SK-N-SH (cell line): ENCODE results near the gene LMAN2. TPM values are rescaled to one million over a fixed set of nuclear protein-coding genes. Genes with fewer than 3 reads are reported as not detected.

ENCODE experiments used
- CTCF ChIA-PET: fragments of 300-600, 350-600 bp; formaldehyde crosslinking; extraction: SDS; loops from one replicate; lab custom pipeline; 2021; lab: Yijun Ruan, JAX
- POLR2A ChIA-PET: fragments of 350-600 bp; sonication (Branson Sonifier 250); formaldehyde crosslinking; extraction: SDS; loops from one replicate; lab custom pipeline; 2020; ENCODE audit warnings: antibody characterized with exemption, inconsistent platforms; lab: Yijun Ruan, JAX
- DNase-seq: peaks from one replicate; pipeline ENCODE4 v3.0.0; 2012
- H2AFZ ChIP-seq: fragments of 200-600 bp; sonication (generic); 2 replicates; pipeline ENCODE4 v1.8.1; 2016; ENCODE audit warnings: antibody characterized with exemption, mild to moderate bottlenecking, low read depth
- H3F3A ChIP-seq: fragments of 200-600 bp; sonication (generic); replicated peaks from 2 replicates; pipeline ENCODE3; 2016; ENCODE audit warnings: antibody characterized with exemption, mild to moderate bottlenecking; ENCODE audit not compliant: insufficient read depth
- H3K27ac ChIP-seq, 2 experiments: fragments of 200-500 bp in 1 of 2; fragments of 200-600 bp in 1 of 2; sonication (Bioruptor generic) in 1 of 2; sonication (generic), shearing (Covaris generic) in 1 of 2; 2 replicates each; pipeline versions ENCODE4 v1.5.1 to v1.6.1; 2014 to 2016; ENCODE audit warnings: low read depth in 2 of 2, inconsistent platforms in 1 of 2, low read length in 1 of 2, mild to moderate bottlenecking in 1 of 2, mixed read lengths in 1 of 2
- H3K27me3 ChIP-seq: fragments of 200-600 bp; sonication (generic), shearing (Covaris generic); 2 replicates; pipeline ENCODE4 v1.6.1; 2016; ENCODE audit warnings: mixed run types; ENCODE audit not compliant: insufficient read depth
- H3K36me3 ChIP-seq, 2 experiments: fragments of 200-500 bp in 1 of 2; fragments of 200-600 bp in 1 of 2; sonication (Bioruptor generic) in 1 of 2; sonication (generic) in 1 of 2; replicated peaks in 1 of 2; 2 replicates each; pipeline versions ENCODE3 to v1.5.1; 2014 to 2016; ENCODE audit warnings: low read length in 1 of 2, mild to moderate bottlenecking in 1 of 2; ENCODE audit not compliant: insufficient read depth in 2 of 2, control insufficient read depth in 1 of 2
- H3K4me1 ChIP-seq, 2 experiments: fragments of 200-500 bp in 1 of 2; fragments of 200-600 bp in 1 of 2; sonication (Bioruptor generic) in 1 of 2; sonication (generic), shearing (Covaris generic) in 1 of 2; 2 replicates each; pipeline versions ENCODE4 v1.5.1 to v1.6.1; 2014 to 2016; ENCODE audit warnings: low read depth in 1 of 2, low read length in 1 of 2, mixed run types in 1 of 2; ENCODE audit not compliant: insufficient read depth in 2 of 2, control insufficient read depth in 1 of 2
- H3K4me2 ChIP-seq: fragments of 200-600 bp; sonication (generic), shearing (Covaris generic); 2 replicates; pipeline ENCODE4 v1.6.1; 2017; ENCODE audit warnings: mixed run types
- H3K4me3 ChIP-seq, 2 experiments: fragments of 200-500 bp in 1 of 2; fragments of 200-600 bp in 1 of 2; sonication (Bioruptor generic) in 1 of 2; sonication (generic), shearing (Covaris generic) in 1 of 2; 2 replicates each; pipeline versions ENCODE4 v1.5.1 to v1.8.1; 2014 to 2016; ENCODE audit warnings: low read depth in 2 of 2, inconsistent platforms in 1 of 2, low read length in 1 of 2, mild to moderate bottlenecking in 1 of 2, mixed read lengths in 1 of 2, moderate library complexity in 1 of 2
- H3K79me2 ChIP-seq: fragments of 200-600 bp; sonication (generic); 2 replicates; pipeline ENCODE4 v1.8.1; 2017; ENCODE audit warnings: mild to moderate bottlenecking; ENCODE audit not compliant: insufficient read depth
- H3K9ac ChIP-seq: fragments of 200-600 bp; sonication (generic); 2 replicates; pipeline ENCODE4 v1.6.1; 2017; ENCODE audit warnings: mixed run types
- H3K9me2 ChIP-seq: fragments of 200-600 bp; sonication (generic); 2 replicates; pipeline ENCODE4 v1.6.1; 2017; ENCODE audit warnings: mixed run types
- H3K9me3 ChIP-seq: fragments of 200-600 bp; sonication (generic); 2 replicates; pipeline ENCODE4 v1.6.1; 2017; ENCODE audit warnings: mixed run types, mild to moderate bottlenecking, moderate library complexity
- H4K20me1 ChIP-seq: fragments of 200-600 bp; sonication (generic); 2 replicates; pipeline ENCODE4 v1.6.1; 2017; ENCODE audit warnings: mild to moderate bottlenecking, mixed run types; ENCODE audit not compliant: insufficient read depth
- ELF1 ChIP-seq: IDR thresholded peaks from 2 replicates; pipeline ENCODE4 v1.4.0; 2012
- FOSL2 ChIP-seq: IDR thresholded peaks from 2 replicates; pipeline ENCODE4 v1.4.0; 2012; ENCODE audit warnings: low read depth, mild to moderate bottlenecking, moderate library complexity, borderline replicate concordance
- JUND ChIP-seq: IDR thresholded peaks from 2 replicates; pipeline ENCODE4 v1.4.0; 2012
- MXI1 ChIP-seq: IDR thresholded peaks from 2 replicates; pipeline ENCODE4 v1.6.1; 2012; ENCODE audit warnings: mild to moderate bottlenecking, low read depth, low read length, improper control_type of control experiment
- NRF1 ChIP-seq: IDR thresholded peaks from 2 replicates; pipeline ENCODE4 v1.6.1; 2012; ENCODE audit warnings: low read depth, mild to moderate bottlenecking, low read length
- PBX3 ChIP-seq: IDR thresholded peaks from 2 replicates; pipeline ENCODE4; 2012
- REST ChIP-seq: IDR thresholded peaks from 2 replicates; pipeline ENCODE4 v1.6.1; 2012; ENCODE audit warnings: mild to moderate bottlenecking, low read depth, low read length, moderate library complexity
- RXRA ChIP-seq: IDR thresholded peaks from 2 replicates; pipeline ENCODE4 v1.4.0; 2012; ENCODE audit warnings: low read depth, mild to moderate bottlenecking, borderline replicate concordance
- SIN3A ChIP-seq: IDR thresholded peaks from 2 replicates; pipeline ENCODE4 v1.6.1; 2012; ENCODE audit warnings: low read depth, mild to moderate bottlenecking, low read length, moderate library complexity, borderline replicate concordance
- TCF12 ChIP-seq: IDR thresholded peaks from 2 replicates; pipeline ENCODE4 v1.4.0; 2012
- YY1 ChIP-seq: IDR thresholded peaks from 2 replicates; pipeline ENCODE4 v1.4.0; 2012; ENCODE audit warnings: low read depth, mild to moderate bottlenecking
- WGBS: methylation state at CpG from one replicate; pipeline ENCODE4 v1.1.6; 2017; ENCODE audit warnings: low lambda C conversion rate; 5-methylcytosine and 5-hydroxymethylcytosine counted together
- polyA plus RNA-seq, 3 experiments: library from polyadenylated mRNA; depleted of rRNA; stranded (reverse); fragments of >200 nt; gene quantifications; 2 replicates each; pipeline ENCODE4 v1.2.3, GENCODE V29; 2012
- TF ChIP-seq, protein P1 (sequence below): IDR thresholded peaks from 2 replicates; pipeline ENCODE4 v1.4.0; 2012; ENCODE audit warnings: low read depth, borderline replicate concordance
- TF ChIP-seq, protein P2 (sequence below): IDR thresholded peaks from 2 replicates; pipeline ENCODE4 v1.4.0; 2012; ENCODE audit warnings: low read depth

LMAN2 gene
- polyA plus RNA-seq, 1 of the 3 experiments (the other 2 are of a cell fraction) = 500 TPM

DNA sequence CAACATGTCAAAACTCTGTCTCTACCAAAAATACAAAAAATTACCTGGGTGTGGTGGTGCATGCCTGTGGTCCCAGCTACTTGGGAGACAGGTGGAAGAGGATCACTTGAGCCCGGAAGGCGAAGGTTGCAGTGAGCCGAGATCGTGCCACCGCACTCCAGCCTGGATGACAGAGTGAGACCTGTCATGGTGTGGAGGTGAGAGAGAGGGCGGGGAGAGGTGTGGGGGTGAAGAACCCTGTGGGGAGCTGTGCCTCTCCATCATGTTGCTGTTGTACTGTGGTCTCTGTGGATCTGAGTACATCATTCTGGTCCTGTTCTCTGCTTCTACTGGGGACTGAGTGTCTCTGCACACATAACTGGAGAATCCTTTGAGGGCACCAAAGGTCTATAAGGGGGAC is 21.4 kb upstream of the LMAN2 start:
- ChIA-PET CTCF (interaction anchor here (0.6 to 4.9 kb wide), 6 partner anchors 17 to 262 kb away, joined by 3 to 47 read pairs (median 16); no protein-coding TSS in a partner anchor), POLR2A (no interaction called here)
- no peak overlapping the region for H2AFZ ChIP-seq
- peaks cover 7% of the 10 kb centered on the region for H3F3A ChIP-seq
- no peak overlapping the region for H3K27ac ChIP-seq
- no peaks in the 10 kb centered on the region for H3K9me2 ChIP-seq
- TF ChIP-seq SIN3A = no peak
- TF ChIP-seq TCF12 = no peak
- TF ChIP-seq JUND = no peak
- TF ChIP-seq PBX3 = no peak
- TF ChIP-seq FOSL2 = no peak
- no peak for TF ChIP-seq YY1
- TF ChIP-seq MXI1 = no peak
- TF ChIP-seq ELF1 = no peak
- TF ChIP-seq, protein P1, sequence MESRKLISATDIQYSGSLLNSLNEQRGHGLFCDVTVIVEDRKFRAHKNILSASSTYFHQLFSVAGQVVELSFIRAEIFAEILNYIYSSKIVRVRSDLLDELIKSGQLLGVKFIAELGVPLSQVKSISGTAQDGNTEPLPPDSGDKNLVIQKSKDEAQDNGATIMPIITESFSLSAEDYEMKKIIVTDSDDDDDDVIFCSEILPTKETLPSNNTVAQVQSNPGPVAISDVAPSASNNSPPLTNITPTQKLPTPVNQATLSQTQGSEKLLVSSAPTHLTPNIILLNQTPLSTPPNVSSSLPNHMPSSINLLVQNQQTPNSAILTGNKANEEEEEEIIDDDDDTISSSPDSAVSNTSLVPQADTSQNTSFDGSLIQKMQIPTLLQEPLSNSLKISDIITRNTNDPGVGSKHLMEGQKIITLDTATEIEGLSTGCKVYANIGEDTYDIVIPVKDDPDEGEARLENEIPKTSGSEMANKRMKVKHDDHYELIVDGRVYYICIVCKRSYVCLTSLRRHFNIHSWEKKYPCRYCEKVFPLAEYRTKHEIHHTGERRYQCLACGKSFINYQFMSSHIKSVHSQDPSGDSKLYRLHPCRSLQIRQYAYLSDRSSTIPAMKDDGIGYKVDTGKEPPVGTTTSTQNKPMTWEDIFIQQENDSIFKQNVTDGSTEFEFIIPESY = no peak
- TF ChIP-seq, protein P2, sequence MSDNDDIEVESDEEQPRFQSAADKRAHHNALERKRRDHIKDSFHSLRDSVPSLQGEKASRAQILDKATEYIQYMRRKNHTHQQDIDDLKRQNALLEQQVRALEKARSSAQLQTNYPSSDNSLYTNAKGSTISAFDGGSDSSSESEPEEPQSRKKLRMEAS = no peak
- no peak for TF ChIP-seq NRF1
- no peaks in the 10 kb centered on the region for H3K36me3 ChIP-seq
- WGBS = 84% methylated on average over 6 of the region's 6 CpGs
- no peaks in the 10 kb centered on the region for H3K27me3 ChIP-seq
- no peaks in the 10 kb centered on the region for H3K9me3 ChIP-seq
- DNase-seq = no peak
- H3K4me1 ChIP-seq = peaks cover 0 to 17% of the 10 kb centered on the region in 2 experiments; a peak in 1 of 4 replicates
- H4K20me1 ChIP-seq = no peaks in the 10 kb centered on the region
- H3K4me2 ChIP-seq = no peak overlapping the region
- H3K4me3 ChIP-seq = no peak overlapping the region
- no peak overlapping the region for H3K9ac ChIP-seq
- no peaks in the 10 kb centered on the region for H3K79me2 ChIP-seq

DNA sequence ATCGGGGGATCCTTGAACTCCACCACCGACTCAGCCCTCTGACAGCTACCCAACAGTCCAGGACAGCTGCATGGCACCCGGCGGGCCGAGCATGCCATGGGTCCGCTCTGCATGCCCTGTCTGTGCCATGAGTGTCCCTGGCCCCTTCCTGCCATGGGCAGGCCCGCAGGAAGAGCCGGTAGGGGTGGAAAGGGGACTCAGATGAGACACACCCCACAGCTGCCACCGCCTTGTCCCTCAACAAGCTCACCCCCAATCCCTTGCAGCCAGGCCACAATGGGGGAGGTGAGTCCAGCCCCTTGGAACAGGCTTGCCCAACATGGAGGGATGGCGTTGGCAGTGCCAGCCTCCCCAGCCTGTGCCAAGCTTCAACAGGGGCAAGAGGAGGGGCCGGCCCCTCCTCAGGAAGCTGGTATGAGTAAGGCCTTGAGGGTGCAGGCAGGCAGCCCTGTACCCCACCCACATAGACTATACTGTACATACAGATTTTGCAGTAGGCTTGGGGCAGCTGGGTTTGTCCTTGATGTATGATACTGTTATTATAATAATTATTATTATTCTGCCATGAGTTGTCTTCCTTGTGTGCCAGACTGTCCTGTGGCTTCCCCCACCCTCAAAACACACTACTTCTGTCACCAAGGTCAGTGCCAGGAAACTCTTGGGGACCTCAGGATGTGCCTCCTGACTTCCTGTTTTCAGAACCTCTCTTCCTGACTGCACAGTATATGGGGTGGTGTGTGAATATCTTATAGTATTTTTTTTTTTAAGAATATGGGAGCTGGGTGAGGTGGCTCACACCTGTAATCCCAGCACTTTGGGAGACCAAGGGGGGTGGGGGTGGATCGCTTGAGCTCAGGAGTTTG is 20.8 kb upstream of the LMAN2 start:
- Histone ChIP-seq H3K4me1 (peaks cover 0 to 23% of the 10 kb centered on the region in 2 experiments; a peak in 1 of 4 replicates), H3K79me2 (no peaks in the 10 kb centered on the region), H4K20me1 (no peaks in the 10 kb centered on the region), H3K36me3 (no peaks in the 10 kb centered on the region), H2AFZ (no peak overlapping the region), H3K9ac (no peak overlapping the region), H3K9me3 (no peaks in the 10 kb centered on the region), H3K27ac (no peak overlapping the region), H3F3A (peaks cover 7% of the 10 kb centered on the region), H3K4me3 (no peak overlapping the region), H3K27me3 (no peaks in the 10 kb centered on the region), H3K4me2 (no peak overlapping the region; the same call in 1 of the 2 replicates), H3K9me2 (no peaks in the 10 kb centered on the region)
- CTCF ChIA-PET = interaction anchor here (0.6 to 5.9 kb wide), 7 partner anchors 9 to 262 kb away, joined by 3 to 58 read pairs (median 25); partner anchors contain the start of gene SLC34A1
- WGBS = 86% methylated on average over 4 of the region's 12 CpGs
- DNase-seq = no peak
- POLR2A ChIA-PET = interaction anchor here (1.0 kb wide), 1 partner anchor 51 kb away, joined by 3 read pairs; no protein-coding TSS in a partner anchor
- TF ChIP-seq JUND (no peak), RXRA (no peak), REST (no peak)
